Natural killer cell (primary cell): ENCODE results near the gene SRSF3. TPM values are rescaled to one million over a fixed set of nuclear protein-coding genes. Genes with fewer than 3 reads are reported as not detected.

Source experiments
- ATAC-seq, 3 donors: fragments of 150-1000 bp in 2 of 3; fragments of 200-7000 bp in 1 of 3; cut with Tn5 transposase; 1 replicate in 1 of 3; 2 replicates in 2 of 3; pipeline ENCODE4 v1.10.0; 2021; ENCODE audit warnings: mild to moderate bottlenecking in 2 of 3, moderate library complexity in 2 of 3
- DNase-seq, 2 donors: peaks; one replicate each; pipeline versions ENCODE4 v3.0.0 to v3.0.0-alpha.2; 2013 to 2021; ENCODE audit warnings: mixed read lengths in 1 of 2
- H3K27ac ChIP-seq: one replicate; pipeline ENCODE4 v1.5.1; 2013; ENCODE audit warnings: mild to moderate bottlenecking, low read length
- H3K27me3 ChIP-seq: one replicate; pipeline ENCODE4 v1.6.1; 2013; ENCODE audit warnings: low read length; ENCODE audit not compliant: control insufficient read depth, insufficient read depth
- H3K36me3 ChIP-seq: one replicate; pipeline ENCODE4 v1.6.1; 2013; ENCODE audit warnings: low read length; ENCODE audit not compliant: control insufficient read depth, insufficient read depth
- H3K4me1 ChIP-seq: one replicate; pipeline ENCODE4 v1.6.1; 2013; ENCODE audit warnings: low read length; ENCODE audit not compliant: control insufficient read depth, insufficient read depth
- H3K4me3 ChIP-seq: one replicate; pipeline ENCODE4 v1.5.1; 2013; ENCODE audit warnings: low read length
- H3K9me3 ChIP-seq: one replicate; pipeline ENCODE4 v1.6.1; 2013; ENCODE audit warnings: low read length; ENCODE audit not compliant: control insufficient read depth, insufficient read depth
- H3K27ac Mint-ChIP-seq, 2 donors: one replicate each; pipeline ENCODE4 v1.8.0; 2022; ENCODE audit warnings: mild to moderate bottlenecking in 2 of 2, mixed read lengths in 2 of 2, moderate library complexity in 1 of 2
- H3K27me3 Mint-ChIP-seq, 2 donors: one replicate each; pipeline ENCODE4 v1.8.0; 2022; ENCODE audit warnings: low read depth in 2 of 2, mixed read lengths in 2 of 2
- H3K36me3 Mint-ChIP-seq: one replicate; pipeline ENCODE4 v1.8.0; 2022; ENCODE audit warnings: mixed read lengths
- H3K4me1 Mint-ChIP-seq, 2 donors: one replicate each; pipeline ENCODE4 v1.8.0; 2022; ENCODE audit warnings: mixed read lengths in 2 of 2
- H3K4me3 Mint-ChIP-seq: one replicate; pipeline ENCODE4 v1.8.0; 2022; ENCODE audit warnings: mild to moderate bottlenecking, moderate library complexity, mixed read lengths
- H3K9me3 Mint-ChIP-seq, 2 donors: one replicate each; pipeline ENCODE4 v1.8.0; 2022; ENCODE audit warnings: mixed read lengths in 2 of 2
- CTCF ChIP-seq: fragments of 200-600 bp; IDR thresholded peaks from one replicate; pipeline ENCODE4 v1.8.0; 2022; ENCODE audit warnings: antibody characterized with exemption
- WGBS: methylation state at CpG from one replicate; pipeline ENCODE4 v1.1.7; 2013; ENCODE audit warnings: missing lambda C conversion rate; ENCODE audit not compliant: insufficient coverage; 5-methylcytosine and 5-hydroxymethylcytosine counted together
- intact Hi-C: fragments of 100-400 bp; cut with micrococcal nuclease; formaldehyde crosslinking; loops from one replicate; pipeline ENCODE4 v1.14.2; 2022
- total RNA-seq, 4 donors: library from RNA; stranded (reverse); fragments of 120-200 nt in 1 of 4; gene quantifications; one replicate each; pipeline versions ENCODE4 v1.2.3 to v1.2.4, GENCODE V29; 2013 to 2022

Gene SRSF3
- total RNA-seq, 3 donors from 2014 or later (not counting 1 experiment from before 2014, with no cell fraction given), result 445 to 526 (median 447) TPM

- Mint-ChIP-seq H3K4me1 (peaks cover 4 to 13% of the 10 kb centered on the region in 2 donors), H3K27me3 (peaks cover 7 to 11% of the 10 kb centered on the region in 2 donors), H3K9me3 (no peaks in the 10 kb centered on the region), H3K4me3 (no peak overlapping the region), H3K36me3 (no peaks in the 10 kb centered on the region), H3K27ac (no peak overlapping the region)
- no peaks in the 10 kb centered on the region for H3K27me3 ChIP-seq
- H3K9me3 ChIP-seq, result no peaks in the 10 kb centered on the region
- intact Hi-C loops, result no loop called here
- H3K4me1 ChIP-seq, result no peaks in the 10 kb centered on the region
- H3K36me3 ChIP-seq, result no peaks in the 10 kb centered on the region
- no peak overlapping the region for H3K4me3 ChIP-seq
- ATAC-seq, result no peak
- no peak overlapping the region for H3K27ac ChIP-seq
- 100% methylated on average over 4 of the region's 4 CpGs for WGBS
- TF ChIP-seq CTCF, result no peak
- no peak for DNase-seq
These were observed 30.3 kb upstream of the SRSF3 start for GRCh38 chr6:36563928-36564284.

- no peaks in the 10 kb centered on the region for H3K4me1 ChIP-seq
- Mint-ChIP-seq H3K36me3 (no peaks in the 10 kb centered on the region), H3K9me3 (no peaks in the 10 kb centered on the region), H3K4me1 (no peaks in the 10 kb centered on the region), H3K27ac (no peak overlapping the region), H3K27me3 (peaks cover 7% of the 10 kb centered on the region in 2 donors), H3K4me3 (no peak overlapping the region)
- TF ChIP-seq CTCF, result no peak
- ATAC-seq (no peak), DNase-seq (no peak)
- peaks cover 3% of the 10 kb centered on the region for H3K9me3 ChIP-seq
- over 99% methylated on average over 6 of the region's 8 CpGs for WGBS
- H3K27ac ChIP-seq, result no peak overlapping the region
- no peaks in the 10 kb centered on the region for H3K27me3 ChIP-seq
- H3K36me3 ChIP-seq, result no peaks in the 10 kb centered on the region
- intact Hi-C loops, result no loop called here
- no peak overlapping the region for H3K4me3 ChIP-seq
These were observed 27.7 kb upstream of the SRSF3 start for GRCh38 chr6:36566418-36566905.

- Histone ChIP-seq H3K27ac (no peak overlapping the region), H3K9me3 (peaks cover 3% of the 10 kb centered on the region), H3K4me3 (no peak overlapping the region), H3K36me3 (no peaks in the 10 kb centered on the region), H3K27me3 (no peaks in the 10 kb centered on the region), H3K4me1 (no peaks in the 10 kb centered on the region)
- Mint-ChIP-seq H3K9me3 (no peaks in the 10 kb centered on the region), H3K27me3 (no peaks in the 10 kb centered on the region), H3K27ac (no peak overlapping the region), H3K4me1 (no peaks in the 10 kb centered on the region), H3K36me3 (no peaks in the 10 kb centered on the region), H3K4me3 (no peak overlapping the region)
- DNase-seq, result no peak
- ATAC-seq, result no peak
- WGBS, result 93% methylated on average over 2 of the region's 2 CpGs
- TF ChIP-seq CTCF, result no peak
- intact Hi-C loops, result no loop called here
These were observed 23.9 kb upstream of the SRSF3 start for GRCh38 chr6:36570264-36570663.
